Measurements from ENCODE around the gene TNNT1.

DNA sequence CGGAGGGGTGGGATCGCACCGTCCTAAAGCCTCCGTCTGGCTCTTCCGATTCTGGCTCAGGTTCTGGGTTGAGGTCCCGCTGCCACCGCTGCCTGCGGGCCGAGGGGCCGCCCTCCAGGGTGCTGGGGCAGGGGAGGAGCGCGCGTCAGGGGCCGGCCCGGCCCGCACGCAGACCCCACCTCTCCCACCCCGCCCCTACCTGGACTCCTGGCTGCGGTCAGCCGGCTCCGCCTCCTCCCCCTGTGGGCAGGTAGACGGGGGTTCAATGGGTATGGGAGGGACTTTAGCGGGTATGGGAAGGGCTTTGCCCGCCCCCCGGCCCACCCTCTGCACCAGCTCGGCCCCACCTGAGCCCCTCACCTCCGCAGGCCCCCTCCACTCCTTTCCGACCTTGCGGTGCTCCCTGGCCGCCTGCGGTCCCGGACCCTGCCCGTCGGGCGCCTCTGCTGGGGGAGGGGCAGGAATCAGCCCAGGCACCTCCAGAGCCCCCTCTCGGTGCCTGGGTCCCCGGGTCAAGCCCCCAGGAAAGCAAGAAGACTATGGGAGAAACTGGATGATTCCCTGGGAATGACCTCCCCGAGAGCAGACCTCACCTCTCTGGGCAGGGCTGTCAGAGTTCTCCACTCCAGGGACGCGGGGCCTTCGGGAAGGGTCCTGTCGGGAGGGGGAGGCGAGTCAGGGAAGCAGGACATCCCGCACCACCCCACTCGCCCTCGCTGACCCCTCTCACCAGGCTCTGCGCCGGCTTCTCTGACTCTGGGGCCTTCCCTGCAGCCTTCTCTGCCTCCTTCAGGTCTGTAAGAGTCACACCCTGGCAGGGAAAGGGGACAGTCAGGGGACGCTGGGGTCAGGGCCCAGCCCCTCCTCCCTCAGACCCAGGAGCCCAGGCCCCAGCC lies 56.3 kb downstream of the TNNT1 start:
- TF ChIP-seq, protein P1, sequence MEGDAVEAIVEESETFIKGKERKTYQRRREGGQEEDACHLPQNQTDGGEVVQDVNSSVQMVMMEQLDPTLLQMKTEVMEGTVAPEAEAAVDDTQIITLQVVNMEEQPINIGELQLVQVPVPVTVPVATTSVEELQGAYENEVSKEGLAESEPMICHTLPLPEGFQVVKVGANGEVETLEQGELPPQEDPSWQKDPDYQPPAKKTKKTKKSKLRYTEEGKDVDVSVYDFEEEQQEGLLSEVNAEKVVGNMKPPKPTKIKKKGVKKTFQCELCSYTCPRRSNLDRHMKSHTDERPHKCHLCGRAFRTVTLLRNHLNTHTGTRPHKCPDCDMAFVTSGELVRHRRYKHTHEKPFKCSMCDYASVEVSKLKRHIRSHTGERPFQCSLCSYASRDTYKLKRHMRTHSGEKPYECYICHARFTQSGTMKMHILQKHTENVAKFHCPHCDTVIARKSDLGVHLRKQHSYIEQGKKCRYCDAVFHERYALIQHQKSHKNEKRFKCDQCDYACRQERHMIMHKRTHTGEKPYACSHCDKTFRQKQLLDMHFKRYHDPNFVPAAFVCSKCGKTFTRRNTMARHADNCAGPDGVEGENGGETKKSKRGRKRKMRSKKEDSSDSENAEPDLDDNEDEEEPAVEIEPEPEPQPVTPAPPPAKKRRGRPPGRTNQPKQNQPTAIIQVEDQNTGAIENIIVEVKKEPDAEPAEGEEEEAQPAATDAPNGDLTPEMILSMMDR (IDR thresholded peaks at IDR 0.05): no peak
- TF ChIP-seq POLR2AphosphoS5 (IDR thresholded peaks at IDR 0.05): no peak

Measured in transverse colon (tissue), 4 donors.